GM10266 (cell line): ENCODE results near the gene HBD.

Experiments
- DNase-seq: peaks from one replicate; pipeline ENCODE4 v3.0.0; 2012; ENCODE audit errors: extremely low spot score
- TF ChIP-seq, protein P1 (sequence below): IDR thresholded peaks from 2 replicates; pipeline ENCODE4 v1.5.1; 2012; ENCODE audit warnings: mild to moderate bottlenecking, low read depth; ENCODE audit not compliant: control insufficient read depth, insufficient read depth; ENCODE audit errors: missing control alignments

HBD gene

DNA sequence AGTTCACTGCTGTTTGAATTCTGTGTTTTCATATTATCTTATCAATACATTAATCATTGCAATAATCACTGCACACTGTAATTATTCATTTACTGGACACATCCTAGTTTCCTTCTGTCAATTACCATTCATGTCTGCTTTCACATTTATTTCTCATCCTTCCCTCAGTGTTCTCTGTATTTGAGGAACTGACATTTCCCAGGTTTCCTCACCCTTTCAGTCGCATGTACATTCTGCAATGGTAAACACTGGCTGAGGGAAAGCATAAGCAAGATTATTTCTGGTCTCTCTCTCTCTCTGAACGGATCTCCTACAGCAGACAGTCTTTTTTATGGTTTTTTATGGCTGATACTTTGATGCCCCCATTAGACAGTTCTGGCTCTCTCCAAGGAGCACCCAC is 4.2 kb upstream of the HBD start:
- TF ChIP-seq, protein P1, sequence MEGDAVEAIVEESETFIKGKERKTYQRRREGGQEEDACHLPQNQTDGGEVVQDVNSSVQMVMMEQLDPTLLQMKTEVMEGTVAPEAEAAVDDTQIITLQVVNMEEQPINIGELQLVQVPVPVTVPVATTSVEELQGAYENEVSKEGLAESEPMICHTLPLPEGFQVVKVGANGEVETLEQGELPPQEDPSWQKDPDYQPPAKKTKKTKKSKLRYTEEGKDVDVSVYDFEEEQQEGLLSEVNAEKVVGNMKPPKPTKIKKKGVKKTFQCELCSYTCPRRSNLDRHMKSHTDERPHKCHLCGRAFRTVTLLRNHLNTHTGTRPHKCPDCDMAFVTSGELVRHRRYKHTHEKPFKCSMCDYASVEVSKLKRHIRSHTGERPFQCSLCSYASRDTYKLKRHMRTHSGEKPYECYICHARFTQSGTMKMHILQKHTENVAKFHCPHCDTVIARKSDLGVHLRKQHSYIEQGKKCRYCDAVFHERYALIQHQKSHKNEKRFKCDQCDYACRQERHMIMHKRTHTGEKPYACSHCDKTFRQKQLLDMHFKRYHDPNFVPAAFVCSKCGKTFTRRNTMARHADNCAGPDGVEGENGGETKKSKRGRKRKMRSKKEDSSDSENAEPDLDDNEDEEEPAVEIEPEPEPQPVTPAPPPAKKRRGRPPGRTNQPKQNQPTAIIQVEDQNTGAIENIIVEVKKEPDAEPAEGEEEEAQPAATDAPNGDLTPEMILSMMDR, result no peak
- DNase-seq, result no peak

DNA sequence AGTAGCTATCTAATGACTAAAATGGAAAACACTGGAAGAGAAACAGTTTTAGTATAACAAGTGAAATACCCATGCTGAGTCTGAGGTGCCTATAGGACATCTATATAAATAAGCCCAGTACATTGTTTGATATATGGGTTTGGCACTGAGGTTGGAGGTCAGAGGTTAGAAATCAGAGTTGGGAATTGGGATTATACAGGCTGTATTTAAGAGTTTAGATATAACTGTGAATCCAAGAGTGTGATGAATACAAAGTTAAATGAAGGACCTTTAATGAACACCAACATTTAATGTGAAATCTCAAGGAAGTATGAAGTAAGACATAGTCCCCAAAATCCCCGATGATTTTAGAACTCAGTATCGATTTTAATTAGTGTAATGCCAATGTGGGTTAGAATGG is 3.1 kb upstream of the HBD start:
- TF ChIP-seq, protein P1, result no peak

DNA sequence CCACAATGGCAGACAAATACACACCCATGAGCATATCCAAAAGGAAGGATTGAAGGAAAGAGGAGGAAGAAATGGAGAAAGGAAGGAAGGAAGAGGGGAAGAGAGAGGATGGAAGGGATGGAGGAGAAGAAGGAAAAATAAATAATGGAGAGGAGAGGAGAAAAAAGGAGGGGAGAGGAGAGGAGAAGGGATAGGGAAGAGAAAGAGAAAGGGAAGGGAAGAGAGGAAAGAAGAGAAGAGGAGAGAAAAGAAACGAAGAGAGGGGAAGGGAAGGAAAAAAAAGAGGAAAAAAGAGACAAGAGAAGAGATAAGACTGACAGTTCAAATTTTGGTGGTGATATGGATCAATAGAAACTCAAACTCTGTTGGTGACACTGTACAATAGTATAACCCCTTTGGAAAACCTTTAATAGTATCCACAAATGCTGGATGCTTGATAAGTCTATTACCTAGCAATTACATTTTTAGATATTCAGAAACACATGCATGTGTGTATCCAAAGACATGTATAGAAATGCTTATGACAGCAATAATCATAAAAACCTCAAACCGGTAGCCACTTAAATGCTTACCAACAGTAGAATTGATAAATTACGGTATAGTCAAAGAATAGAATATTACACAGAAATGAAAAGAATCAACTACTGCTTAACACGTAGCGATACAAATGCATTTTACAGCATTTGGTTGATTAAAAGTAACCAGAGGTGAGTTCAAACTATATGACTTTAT is 1.2 kb upstream of the HBD start:
- TF ChIP-seq, protein P1, result no peak
- no peak for DNase-seq

More for the DNA sequence above, 3.1 kb upstream of the HBD start:
- DNase-seq, result no peak

DNA sequence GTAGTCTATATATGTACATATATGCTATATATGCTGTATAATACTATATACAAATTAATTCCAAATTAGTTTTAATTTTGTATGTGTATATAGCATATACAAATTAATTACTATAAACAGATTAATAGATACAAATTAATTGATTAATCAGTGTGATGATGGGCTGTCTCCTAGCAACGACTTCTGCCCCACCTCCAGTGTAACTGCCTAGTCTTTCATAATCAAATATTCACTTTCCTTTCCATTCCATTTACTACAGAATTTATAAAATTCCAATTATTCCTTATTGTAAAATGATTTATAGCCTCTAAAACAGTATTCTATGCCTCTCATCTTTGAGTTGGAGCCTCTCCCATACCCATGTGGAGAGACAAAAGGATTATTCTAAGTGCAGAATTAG is 976 bp downstream of the HBD start:
- TF ChIP-seq, protein P1, result no peak
- no peak for DNase-seq

DNA sequence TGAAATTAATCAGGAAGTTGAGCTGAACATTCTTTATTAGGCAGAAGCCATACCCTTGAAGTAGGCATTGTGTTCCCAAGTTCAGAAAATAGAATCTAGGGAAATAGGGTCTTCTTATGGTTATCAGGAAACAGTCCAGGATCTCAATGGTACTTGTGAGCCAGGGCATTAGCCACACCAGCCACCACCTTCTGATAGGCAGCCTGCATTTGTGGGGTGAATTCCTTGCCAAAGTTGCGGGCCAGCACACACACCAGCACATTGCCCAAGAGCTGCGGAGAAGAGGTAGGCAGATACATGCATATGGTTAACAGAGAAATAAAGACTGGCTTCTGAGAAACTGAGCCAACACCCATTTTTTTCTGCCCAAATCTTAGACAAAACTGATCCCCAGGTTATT is 1.5 kb downstream of the HBD start:
- no peak for DNase-seq
- TF ChIP-seq, protein P1, result no peak

DNA sequence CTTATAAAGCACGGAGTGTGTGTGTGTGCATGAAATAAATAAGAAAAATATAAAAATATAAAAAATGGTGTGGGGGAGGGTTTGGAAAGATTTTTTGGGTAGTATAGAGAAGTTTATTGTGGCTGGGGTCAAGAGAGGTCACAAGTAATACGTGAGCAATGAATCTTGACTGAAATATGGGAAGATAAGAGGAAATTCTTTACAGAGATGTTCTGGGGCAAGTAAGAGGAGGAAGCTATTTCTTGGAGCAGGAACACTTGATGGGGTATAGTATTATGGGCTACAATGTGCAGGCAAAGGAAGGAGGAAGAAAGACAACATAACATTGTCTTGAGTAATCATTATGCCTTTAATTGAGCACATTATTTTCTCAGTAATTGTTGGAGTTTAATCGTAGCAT is 2.1 kb downstream of the HBD start:
- TF ChIP-seq, protein P1, result no peak
- no peak for DNase-seq

DNA sequence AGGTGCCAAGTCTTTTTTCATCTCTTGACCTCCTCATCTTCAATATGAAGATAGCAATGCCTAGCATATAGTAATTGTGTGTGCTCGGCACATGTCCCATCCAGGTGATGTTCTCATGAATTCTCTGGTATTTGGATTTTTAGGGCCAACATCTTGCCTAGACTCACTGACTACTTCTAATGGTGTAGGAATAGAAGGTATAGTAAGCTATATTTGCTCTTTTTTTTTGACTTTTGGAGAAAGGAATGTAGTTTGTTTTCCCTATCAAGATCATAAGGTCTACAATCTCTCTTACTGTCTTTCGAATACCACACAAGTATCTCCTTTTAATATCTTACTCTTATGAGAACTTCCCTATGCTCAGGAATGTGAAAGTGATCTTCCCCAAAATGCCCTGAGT is 3.2 kb downstream of the HBD start:
- DNase-seq, result no peak
- TF ChIP-seq, protein P1, result no peak
